ENCODE measurements around the gene PWWP2A.
"Not testable (repeated sequence)": the region's sequence is repeated elsewhere in the genome, so short reads cannot be mapped to it uniquely, and the experiment has no call there.

Gene PWWP2A

DNA sequence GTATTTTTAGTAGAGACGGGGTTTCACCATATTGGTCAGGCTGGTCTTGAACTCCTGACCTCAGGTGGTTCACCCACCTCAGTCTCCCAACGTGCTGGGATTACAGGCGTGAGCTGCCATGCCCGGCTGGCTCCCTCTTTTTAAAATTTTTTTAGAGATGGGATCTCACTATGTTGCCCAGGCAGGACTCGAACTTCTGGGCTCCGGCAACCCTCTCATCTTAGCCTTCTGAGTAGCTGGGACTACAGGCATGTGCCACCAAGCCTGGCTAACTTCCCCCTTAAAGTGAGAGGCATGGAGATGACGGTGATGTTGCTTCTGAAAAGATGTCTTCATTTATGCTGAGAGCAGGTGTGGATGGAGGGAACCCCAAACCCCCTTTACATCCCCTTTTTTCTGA lies 43.7 kb upstream of the PWWP2A start:
- Histone ChIP-seq H3K27ac (no peak overlapping the region), H3K9me3 (ENCODE audit: severe bottlenecking) (no peaks in the 10 kb centered on the region), H3K4me3 (ENCODE audit: low read depth, low read length) (no peak overlapping the region), H3K36me3 (no peaks in the 10 kb centered on the region), H3K27me3 (ENCODE audit: insufficient read depth, low read depth, severe bottlenecking) (no peaks in the 10 kb centered on the region)
- TF ChIP-seq, protein P1, sequence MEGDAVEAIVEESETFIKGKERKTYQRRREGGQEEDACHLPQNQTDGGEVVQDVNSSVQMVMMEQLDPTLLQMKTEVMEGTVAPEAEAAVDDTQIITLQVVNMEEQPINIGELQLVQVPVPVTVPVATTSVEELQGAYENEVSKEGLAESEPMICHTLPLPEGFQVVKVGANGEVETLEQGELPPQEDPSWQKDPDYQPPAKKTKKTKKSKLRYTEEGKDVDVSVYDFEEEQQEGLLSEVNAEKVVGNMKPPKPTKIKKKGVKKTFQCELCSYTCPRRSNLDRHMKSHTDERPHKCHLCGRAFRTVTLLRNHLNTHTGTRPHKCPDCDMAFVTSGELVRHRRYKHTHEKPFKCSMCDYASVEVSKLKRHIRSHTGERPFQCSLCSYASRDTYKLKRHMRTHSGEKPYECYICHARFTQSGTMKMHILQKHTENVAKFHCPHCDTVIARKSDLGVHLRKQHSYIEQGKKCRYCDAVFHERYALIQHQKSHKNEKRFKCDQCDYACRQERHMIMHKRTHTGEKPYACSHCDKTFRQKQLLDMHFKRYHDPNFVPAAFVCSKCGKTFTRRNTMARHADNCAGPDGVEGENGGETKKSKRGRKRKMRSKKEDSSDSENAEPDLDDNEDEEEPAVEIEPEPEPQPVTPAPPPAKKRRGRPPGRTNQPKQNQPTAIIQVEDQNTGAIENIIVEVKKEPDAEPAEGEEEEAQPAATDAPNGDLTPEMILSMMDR (IDR thresholded peaks at IDR 0.05; ENCODE audit: low read depth, low read length), result no peak
- DNase-seq, result no peak

DNA sequence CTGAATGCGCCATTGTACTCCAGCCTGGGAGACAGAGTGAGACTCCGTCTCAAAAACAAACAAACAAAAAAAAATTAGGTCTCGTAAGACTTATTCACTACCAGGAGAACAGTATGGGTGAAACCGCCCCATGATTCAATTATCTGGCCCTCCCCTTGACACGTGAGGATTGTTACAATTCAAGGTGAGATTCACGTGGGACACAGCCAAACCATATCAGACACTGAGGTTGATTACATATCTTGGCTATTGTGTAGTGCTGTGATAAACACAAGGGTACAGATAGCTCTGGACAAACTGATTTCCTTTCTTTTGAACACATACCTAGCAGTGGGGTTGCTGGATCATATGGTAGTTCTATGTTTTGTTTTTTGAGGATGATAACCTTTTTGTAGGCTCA lies 42.4 kb upstream of the PWWP2A start:
- no peak for DNase-seq
- no peaks in the 10 kb centered on the region for H3K27me3 ChIP-seq (ENCODE audit: insufficient read depth, low read depth, severe bottlenecking)
- no peaks in the 10 kb centered on the region for H3K9me3 ChIP-seq (ENCODE audit: severe bottlenecking)
- TF ChIP-seq, protein P1 (IDR thresholded peaks at IDR 0.05; ENCODE audit: low read depth, low read length), result no peak
- H3K27ac ChIP-seq, result no peak overlapping the region
- H3K4me3 ChIP-seq (ENCODE audit: low read depth, low read length), result no peak overlapping the region
- no peaks in the 10 kb centered on the region for H3K36me3 ChIP-seq

- H3K36me3 ChIP-seq; H3K27ac ChIP-seq; DNase-seq; H3K27me3 ChIP-seq (ENCODE audit: insufficient read depth, low read depth, severe bottlenecking); H3K9me3 ChIP-seq (ENCODE audit: severe bottlenecking); H3K4me3 ChIP-seq (ENCODE audit: low read depth, low read length): not testable (repeated sequence)
Observed at GRCh38 chr5:160160875-160161274, 41.6 kb upstream of the PWWP2A start.

DNA sequence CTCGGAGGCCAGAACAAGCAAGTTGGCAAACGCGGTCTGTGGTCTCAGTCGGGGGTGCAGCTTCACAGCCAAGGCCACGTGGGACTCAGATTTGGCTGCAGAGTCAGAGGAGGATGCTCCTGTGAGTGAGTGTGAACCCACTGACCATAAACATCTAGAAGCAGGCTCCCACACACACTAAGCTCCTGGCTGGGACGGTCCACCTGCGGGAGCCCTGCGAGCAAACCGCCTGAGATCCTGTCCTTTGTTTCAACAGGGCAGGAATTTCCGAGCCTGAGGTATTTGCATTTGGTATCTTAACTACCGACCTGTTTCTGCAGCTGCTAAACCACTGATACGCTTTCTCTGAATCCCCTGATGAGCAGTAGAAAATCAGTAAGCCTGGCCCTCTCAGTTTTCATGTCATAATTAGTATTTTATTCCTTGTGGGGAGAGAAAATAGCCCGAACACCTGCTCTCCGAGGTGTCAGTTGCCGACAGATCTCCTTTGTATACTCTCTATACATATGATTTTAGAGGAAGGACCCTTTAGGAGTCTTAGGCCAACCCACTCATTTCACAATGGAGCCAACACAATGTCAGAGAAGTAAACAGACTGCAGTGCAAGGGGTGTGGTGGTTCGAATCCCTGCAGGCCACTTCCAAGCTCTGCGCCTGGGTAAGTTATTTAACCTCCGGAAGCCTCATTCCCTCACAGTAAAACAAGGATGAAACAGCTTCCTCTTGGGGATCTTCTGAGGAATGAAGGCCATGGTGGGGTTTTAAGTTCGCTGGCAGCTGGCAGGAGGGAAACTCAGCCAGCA lies 40.9 kb upstream of the PWWP2A start:
- H3K9me3 ChIP-seq (ENCODE audit: severe bottlenecking), result no peaks in the 10 kb centered on the region
- no peaks in the 10 kb centered on the region for H3K36me3 ChIP-seq
- no peak overlapping the region for H3K27ac ChIP-seq
- TF ChIP-seq, protein P1 (IDR thresholded peaks at IDR 0.05; ENCODE audit: low read depth, low read length), result no peak
- H3K27me3 ChIP-seq (ENCODE audit: insufficient read depth, low read depth, severe bottlenecking), result no peaks in the 10 kb centered on the region
- H3K4me3 ChIP-seq (ENCODE audit: low read depth, low read length), result no peak overlapping the region
- DNase-seq, result no peak

DNA sequence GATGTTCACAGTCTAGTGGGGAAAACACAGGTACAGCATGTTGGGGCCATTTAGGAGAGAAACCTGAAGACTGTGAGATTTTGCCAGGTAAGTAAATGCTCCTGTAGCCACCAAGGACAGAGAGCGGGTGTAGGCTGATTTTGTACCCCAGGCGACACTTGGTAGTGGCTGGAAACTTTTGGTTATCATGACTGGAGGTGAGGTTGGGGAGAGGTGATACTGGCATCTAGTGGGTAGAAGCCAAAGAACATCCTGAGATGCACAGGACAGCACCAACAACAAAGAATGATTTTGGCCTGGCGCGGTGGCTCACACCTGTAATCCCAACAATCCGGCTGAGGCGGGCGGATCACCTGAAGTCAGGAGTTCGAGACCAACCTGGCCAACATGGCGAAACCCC lies 38.8 kb upstream of the PWWP2A start:
- H3K4me3 ChIP-seq (ENCODE audit: low read depth, low read length), result no peak overlapping the region
- no peak overlapping the region for H3K27ac ChIP-seq
- no peaks in the 10 kb centered on the region for H3K9me3 ChIP-seq (ENCODE audit: severe bottlenecking)
- TF ChIP-seq, protein P1 (IDR thresholded peaks at IDR 0.05; ENCODE audit: low read depth, low read length), result no peak
- DNase-seq, result no peak
- no peaks in the 10 kb centered on the region for H3K27me3 ChIP-seq (ENCODE audit: insufficient read depth, low read depth, severe bottlenecking)
- H3K36me3 ChIP-seq, result no peaks in the 10 kb centered on the region

- Histone ChIP-seq H3K4me3 (ENCODE audit: low read depth, low read length) (no peak overlapping the region), H3K27me3 (ENCODE audit: insufficient read depth, low read depth, severe bottlenecking) (no peaks in the 10 kb centered on the region), H3K27ac (no peak overlapping the region), H3K9me3 (ENCODE audit: severe bottlenecking) (no peaks in the 10 kb centered on the region), H3K36me3 (no peaks in the 10 kb centered on the region)
- TF ChIP-seq, protein P1 (IDR thresholded peaks at IDR 0.05; ENCODE audit: low read depth, low read length), result no peak
- DNase-seq, result no peak
Observed at GRCh38 chr5:160155017-160155750, 35.9 kb upstream of the PWWP2A start.
